Breast epithelium (tissue), 3 donors: Measurements from ENCODE around the gene CEP295NL.

Experiments used
- CTCF ChIP-seq, 3 donors: fragments of 450-650 bp; IDR thresholded peaks; one replicate each; pipeline ENCODE4 v1.5.1; 2016 to 2017; ENCODE audit warnings: antibody characterized with exemption in 3 of 3, mild to moderate bottlenecking in 3 of 3, moderate library complexity in 3 of 3
- POLR2A ChIP-seq: fragments of 450-650 bp; IDR thresholded peaks from one replicate; pipeline ENCODE4 v1.6.1; 2016; ENCODE audit warnings: antibody characterized with exemption, mild to moderate bottlenecking, moderate library complexity
- POLR2AphosphoS5 ChIP-seq, 3 donors: sonication (generic); formaldehyde crosslinking; IDR thresholded peaks; one replicate each; pipeline ENCODE4 v1.6.1; 2017; ENCODE audit warnings: antibody characterized with exemption in 3 of 3

GRCh38 chr17:78912082-78912481 is 9.1 kb upstream of the CEP295NL start:
- no peak for TF ChIP-seq CTCF (IDR thresholded peaks at IDR 0.05)
- no peak for TF ChIP-seq POLR2A
- TF ChIP-seq POLR2AphosphoS5 (IDR thresholded peaks at IDR 0.05) = no peak
